ENCODE data around the gene ETFDH. TPM values are rescaled to one million over a fixed set of nuclear protein-coding genes. Genes with fewer than 3 reads are reported as not detected.
"Not testable (repeated sequence)": the region's sequence is repeated elsewhere in the genome, so short reads cannot be mapped to it uniquely, and the experiment has no call there.

ETFDH gene
- polyA plus RNA-seq, 1 donor from 2014 or later = 45.1 TPM

GRCh38 chr4:158663707-158664625, 8.1 kb upstream of the ETFDH start:
- H3K4me2 ChIP-seq (ENCODE audit: low read length); H2AFZ ChIP-seq (ENCODE audit: low read depth, low read length); H3K9me2 ChIP-seq (ENCODE audit: insufficient read depth, low read length); H3K27me3 ChIP-seq (ENCODE audit: insufficient read depth, low read depth, low read length); H3K9ac ChIP-seq (ENCODE audit: low read length); H4K20me1 ChIP-seq (ENCODE audit: insufficient read depth); H3K4me3 ChIP-seq (ENCODE audit: low read length); H3K9me3 ChIP-seq (ENCODE audit: low read length); H3F3A ChIP-seq (ENCODE audit: insufficient read depth, low read length, poor library complexity, severe bottlenecking); H3K36me3 ChIP-seq (ENCODE audit: insufficient read depth, low read length); H3K27ac ChIP-seq (ENCODE audit: low read length): not testable (repeated sequence)
- peaks cover 19% of the 10 kb centered on the region for H3K79me2 ChIP-seq (replicated peaks; ENCODE audit: insufficient read depth, low read length)

- Histone ChIP-seq H3K9me3 (ENCODE audit: low read length) (no peaks in the 10 kb centered on the region), H3K36me3 (ENCODE audit: insufficient read depth, low read length) (no peaks in the 10 kb centered on the region), H4K20me1 (ENCODE audit: insufficient read depth) (no peaks in the 10 kb centered on the region), H3K79me2 (replicated peaks; ENCODE audit: insufficient read depth, low read length) (peaks cover 27% of the 10 kb centered on the region), H3K4me3 (ENCODE audit: low read length) (no peak overlapping the region), H3F3A (ENCODE audit: insufficient read depth, low read length, poor library complexity, severe bottlenecking) (no peaks in the 10 kb centered on the region), H3K9me2 (ENCODE audit: insufficient read depth, low read length) (no peaks in the 10 kb centered on the region), H3K9ac (ENCODE audit: low read length) (no peak overlapping the region), H3K4me2 (ENCODE audit: low read length) (no peak overlapping the region), H2AFZ (ENCODE audit: low read depth, low read length) (no peak overlapping the region), H3K27me3 (ENCODE audit: insufficient read depth, low read depth, low read length) (no peaks in the 10 kb centered on the region), H3K27ac (ENCODE audit: low read length) (no peak overlapping the region)
- TF ChIP-seq EP300 (conservative IDR thresholded peaks at IDR 0.05; ENCODE audit: poor library complexity, severe bottlenecking) (no peak), TAF1 (IDR thresholded peaks at IDR 0.05; ENCODE audit: low read depth) (no peak), POLR2AphosphoS5 (IDR thresholded peaks at IDR 0.05) (no peak), CTCF (IDR thresholded peaks at IDR 0.05; ENCODE audit: poor library complexity, severe bottlenecking) (no peak), RAD21 (conservative IDR thresholded peaks at IDR 0.05) (no peak), SMC3 (conservative IDR thresholded peaks at IDR 0.05; ENCODE audit: poor library complexity) (no peak), MXI1 (conservative IDR thresholded peaks at IDR 0.05; ENCODE audit: poor library complexity, severe bottlenecking) (no peak), EZH2 (IDR thresholded peaks at IDR 0.05; ENCODE audit: borderline replicate concordance, insufficient read depth, low read length, poor library complexity, severe bottlenecking) (no peak)
- TF ChIP-seq, protein P1, sequence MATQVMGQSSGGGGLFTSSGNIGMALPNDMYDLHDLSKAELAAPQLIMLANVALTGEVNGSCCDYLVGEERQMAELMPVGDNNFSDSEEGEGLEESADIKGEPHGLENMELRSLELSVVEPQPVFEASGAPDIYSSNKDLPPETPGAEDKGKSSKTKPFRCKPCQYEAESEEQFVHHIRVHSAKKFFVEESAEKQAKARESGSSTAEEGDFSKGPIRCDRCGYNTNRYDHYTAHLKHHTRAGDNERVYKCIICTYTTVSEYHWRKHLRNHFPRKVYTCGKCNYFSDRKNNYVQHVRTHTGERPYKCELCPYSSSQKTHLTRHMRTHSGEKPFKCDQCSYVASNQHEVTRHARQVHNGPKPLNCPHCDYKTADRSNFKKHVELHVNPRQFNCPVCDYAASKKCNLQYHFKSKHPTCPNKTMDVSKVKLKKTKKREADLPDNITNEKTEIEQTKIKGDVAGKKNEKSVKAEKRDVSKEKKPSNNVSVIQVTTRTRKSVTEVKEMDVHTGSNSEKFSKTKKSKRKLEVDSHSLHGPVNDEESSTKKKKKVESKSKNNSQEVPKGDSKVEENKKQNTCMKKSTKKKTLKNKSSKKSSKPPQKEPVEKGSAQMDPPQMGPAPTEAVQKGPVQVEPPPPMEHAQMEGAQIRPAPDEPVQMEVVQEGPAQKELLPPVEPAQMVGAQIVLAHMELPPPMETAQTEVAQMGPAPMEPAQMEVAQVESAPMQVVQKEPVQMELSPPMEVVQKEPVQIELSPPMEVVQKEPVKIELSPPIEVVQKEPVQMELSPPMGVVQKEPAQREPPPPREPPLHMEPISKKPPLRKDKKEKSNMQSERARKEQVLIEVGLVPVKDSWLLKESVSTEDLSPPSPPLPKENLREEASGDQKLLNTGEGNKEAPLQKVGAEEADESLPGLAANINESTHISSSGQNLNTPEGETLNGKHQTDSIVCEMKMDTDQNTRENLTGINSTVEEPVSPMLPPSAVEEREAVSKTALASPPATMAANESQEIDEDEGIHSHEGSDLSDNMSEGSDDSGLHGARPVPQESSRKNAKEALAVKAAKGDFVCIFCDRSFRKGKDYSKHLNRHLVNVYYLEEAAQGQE (IDR thresholded peaks at IDR 0.05; ENCODE audit: borderline replicate concordance) = no peak
Observed at GRCh38 chr4:158664806-158665205, 7.3 kb upstream of the ETFDH start.

All from neural cell (in vitro differentiated cells).